Mesothelial cell of epicardium (in vitro differentiated cells): ENCODE data around the gene MS4A10. TPM values are rescaled to one million over a fixed set of nuclear protein-coding genes. Genes with fewer than 3 reads are reported as not detected.

Experiments
- DNase-seq, 2 experiments: peaks; one replicate each; pipeline ENCODE4 v3.0.0; 2021; ENCODE audit warnings: low spot score in 2 of 2; ENCODE audit not compliant: unreplicated experiment in 2 of 2
- H3K27ac Mint-ChIP-seq: 2 replicates; pipeline ENCODE4 v1.8.0; 2021; ENCODE audit warnings: mixed read lengths
- H3K27me3 Mint-ChIP-seq: 2 replicates; pipeline ENCODE4 v1.8.0; 2021; ENCODE audit warnings: low read depth, mixed read lengths
- H3K36me3 Mint-ChIP-seq: 2 replicates; pipeline ENCODE4 v1.8.0; 2021; ENCODE audit warnings: mixed read lengths
- H3K4me1 Mint-ChIP-seq: 2 replicates; pipeline ENCODE4 v1.8.0; 2021; ENCODE audit warnings: mixed read lengths
- H3K4me3 Mint-ChIP-seq: 2 replicates; pipeline ENCODE4 v1.8.0; 2021; ENCODE audit warnings: mild to moderate bottlenecking, moderate library complexity, mixed read lengths
- H3K9me3 Mint-ChIP-seq: 2 replicates; pipeline ENCODE4 v1.8.0; 2021; ENCODE audit warnings: mixed read lengths
- total RNA-seq: library from RNA; stranded (reverse); gene quantifications from 3 replicates; pipeline ENCODE4 v1.2.1, GENCODE V29; 2021
- TF ChIP-seq, protein P1 (sequence below): fragments of 200-600 bp; sonication (generic); IDR thresholded peaks from one replicate; pipeline ENCODE4 v1.5.0; 2021; ENCODE audit warnings: antibody characterized with exemption; ENCODE audit not compliant: unreplicated experiment

The MS4A10 gene
- total RNA-seq, 1 donor from 2014 or later, result not detected

DNA sequence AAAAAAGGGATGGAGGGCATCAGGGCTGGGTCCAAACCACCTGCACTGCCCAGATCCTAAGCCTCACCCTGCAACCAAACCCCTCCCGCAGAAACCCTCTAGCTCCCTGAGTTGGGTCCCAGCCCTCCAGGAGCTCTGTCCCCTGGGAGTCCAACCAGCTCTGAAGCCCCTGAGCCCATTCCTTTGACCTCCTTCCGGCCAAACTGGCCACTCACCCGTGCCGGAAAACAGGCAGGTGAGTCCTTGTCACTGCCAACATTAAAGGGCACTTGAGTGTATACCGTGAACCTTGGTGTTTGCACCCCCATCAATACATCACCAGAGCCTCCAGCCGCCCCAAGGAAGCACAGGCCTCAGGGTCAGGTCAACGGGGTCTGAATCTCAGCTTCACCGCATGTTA lies 16.9 kb upstream of the MS4A10 start:
- Mint-ChIP-seq H3K36me3 (no peaks in the 10 kb centered on the region), H3K9me3 (no peaks in the 10 kb centered on the region), H3K27me3 (peaks cover 5% of the 10 kb centered on the region), H3K4me3 (no peak overlapping the region), H3K27ac (no peak overlapping the region), H3K4me1 (peaks cover 4% of the 10 kb centered on the region)
- TF ChIP-seq, protein P1, sequence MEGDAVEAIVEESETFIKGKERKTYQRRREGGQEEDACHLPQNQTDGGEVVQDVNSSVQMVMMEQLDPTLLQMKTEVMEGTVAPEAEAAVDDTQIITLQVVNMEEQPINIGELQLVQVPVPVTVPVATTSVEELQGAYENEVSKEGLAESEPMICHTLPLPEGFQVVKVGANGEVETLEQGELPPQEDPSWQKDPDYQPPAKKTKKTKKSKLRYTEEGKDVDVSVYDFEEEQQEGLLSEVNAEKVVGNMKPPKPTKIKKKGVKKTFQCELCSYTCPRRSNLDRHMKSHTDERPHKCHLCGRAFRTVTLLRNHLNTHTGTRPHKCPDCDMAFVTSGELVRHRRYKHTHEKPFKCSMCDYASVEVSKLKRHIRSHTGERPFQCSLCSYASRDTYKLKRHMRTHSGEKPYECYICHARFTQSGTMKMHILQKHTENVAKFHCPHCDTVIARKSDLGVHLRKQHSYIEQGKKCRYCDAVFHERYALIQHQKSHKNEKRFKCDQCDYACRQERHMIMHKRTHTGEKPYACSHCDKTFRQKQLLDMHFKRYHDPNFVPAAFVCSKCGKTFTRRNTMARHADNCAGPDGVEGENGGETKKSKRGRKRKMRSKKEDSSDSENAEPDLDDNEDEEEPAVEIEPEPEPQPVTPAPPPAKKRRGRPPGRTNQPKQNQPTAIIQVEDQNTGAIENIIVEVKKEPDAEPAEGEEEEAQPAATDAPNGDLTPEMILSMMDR, result no peak
- DNase-seq, result no peak

DNA sequence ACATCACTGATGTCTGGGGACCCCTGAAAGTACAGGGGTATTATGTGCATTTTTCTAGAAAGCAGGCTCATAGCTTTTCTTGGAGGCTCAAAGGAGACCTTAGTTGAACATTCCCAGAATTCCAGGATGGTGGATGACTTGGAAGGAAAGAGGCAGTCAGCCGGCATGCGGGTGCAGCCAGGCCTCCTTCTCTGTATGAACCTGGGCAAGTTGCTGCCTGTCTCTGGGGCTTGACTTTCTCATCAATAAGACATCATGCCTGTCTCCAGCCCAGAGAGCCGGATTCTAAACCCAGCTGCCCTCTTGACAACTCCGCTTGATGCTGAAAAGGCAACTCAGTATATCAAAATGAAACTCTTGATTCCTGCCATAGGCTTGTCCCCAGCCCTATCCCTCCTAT lies 15.9 kb upstream of the MS4A10 start:
- Mint-ChIP-seq H3K27me3 (peaks cover 5% of the 10 kb centered on the region), H3K4me1 (peaks cover 4% of the 10 kb centered on the region), H3K4me3 (no peak overlapping the region), H3K27ac (no peak overlapping the region), H3K9me3 (no peaks in the 10 kb centered on the region), H3K36me3 (no peaks in the 10 kb centered on the region)
- TF ChIP-seq, protein P1, result no peak
- no peak for DNase-seq

DNA sequence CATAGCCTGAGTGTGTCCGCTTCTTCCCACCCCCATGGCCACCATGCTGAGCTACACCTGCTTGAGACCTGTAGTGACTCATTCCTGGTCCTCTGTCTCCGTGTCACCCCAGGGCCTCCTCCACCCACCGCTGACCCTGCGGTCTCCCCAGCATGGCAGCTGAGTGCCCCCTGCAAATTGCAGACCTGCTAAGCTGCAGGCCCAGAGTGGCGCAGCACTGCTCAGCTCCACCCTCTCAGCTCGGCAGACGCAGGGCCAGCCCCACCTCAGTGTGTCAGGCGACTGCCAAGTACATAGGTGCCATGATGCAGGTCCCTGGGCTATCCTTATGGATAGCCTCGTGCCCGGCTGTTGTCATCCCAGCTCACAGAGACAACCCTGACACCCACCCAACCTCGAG lies 15.3 kb upstream of the MS4A10 start:
- Mint-ChIP-seq H3K27ac (no peak overlapping the region), H3K4me1 (peaks cover 10% of the 10 kb centered on the region), H3K4me3 (no peak overlapping the region), H3K36me3 (no peaks in the 10 kb centered on the region), H3K9me3 (no peaks in the 10 kb centered on the region), H3K27me3 (peaks cover 5% of the 10 kb centered on the region)
- DNase-seq, result no peak
- TF ChIP-seq, protein P1, result no peak

DNA sequence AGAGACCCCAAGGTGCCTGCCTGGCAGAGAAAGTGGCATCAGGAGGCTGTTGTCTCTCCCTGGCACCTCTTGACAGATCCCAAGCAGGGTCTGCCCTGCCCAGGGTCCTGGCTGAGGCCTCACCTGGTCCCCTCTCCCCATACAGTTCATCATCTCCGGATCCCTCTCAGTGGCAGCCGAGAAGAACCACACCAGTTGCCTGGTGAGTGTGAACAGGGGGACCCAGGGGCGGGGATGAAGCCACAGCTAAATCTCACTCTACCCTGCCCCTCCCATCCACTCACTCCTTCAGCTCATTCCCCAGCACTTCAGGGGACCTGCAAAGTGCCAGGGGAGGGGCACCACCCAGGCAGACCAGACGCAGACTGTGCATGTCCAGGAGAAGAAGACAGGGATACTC lies 14.0 kb upstream of the MS4A10 start:
- TF ChIP-seq, protein P1, result no peak
- Mint-ChIP-seq H3K27me3 (peaks cover 6% of the 10 kb centered on the region), H3K4me3 (no peak overlapping the region), H3K9me3 (no peaks in the 10 kb centered on the region), H3K36me3 (no peaks in the 10 kb centered on the region), H3K4me1 (peaks cover 17% of the 10 kb centered on the region), H3K27ac (no peak overlapping the region)
- no peak for DNase-seq

DNA sequence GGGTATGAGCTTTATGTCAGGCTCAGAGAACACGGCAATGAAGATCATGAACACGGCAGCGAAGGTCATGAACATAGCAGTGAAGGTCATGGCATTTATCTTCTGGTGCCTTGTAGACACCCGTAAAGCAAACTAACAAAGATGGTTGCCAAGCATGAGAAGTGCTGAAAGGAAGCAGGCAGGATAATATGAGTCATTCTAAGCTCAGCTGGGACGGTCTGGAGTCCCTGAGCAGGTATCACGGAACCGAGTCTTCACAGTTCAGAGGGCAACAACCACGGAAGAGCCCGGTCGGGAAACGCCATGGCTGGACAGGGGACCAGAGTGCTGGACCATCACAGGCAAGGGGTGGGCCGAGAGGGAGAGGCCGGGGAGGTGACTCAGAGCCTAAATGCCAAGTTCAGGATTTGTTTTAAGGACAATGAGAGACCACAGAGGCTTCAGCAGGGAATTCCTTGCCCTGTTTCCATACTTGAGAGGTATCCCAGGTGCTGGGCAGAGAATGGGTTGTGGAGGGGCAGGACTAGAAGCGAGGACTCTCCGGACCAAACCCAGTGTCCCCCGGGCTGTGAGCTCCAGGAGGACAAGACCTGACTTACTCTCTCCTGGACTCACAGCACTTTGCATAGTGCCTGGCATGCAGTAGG lies 13.1 kb upstream of the MS4A10 start:
- Mint-ChIP-seq H3K9me3 (no peaks in the 10 kb centered on the region), H3K27ac (no peak overlapping the region), H3K36me3 (no peaks in the 10 kb centered on the region), H3K4me3 (no peak overlapping the region), H3K27me3 (peaks cover 4% of the 10 kb centered on the region), H3K4me1 (peaks cover 18% of the 10 kb centered on the region)
- DNase-seq, result no peak
- TF ChIP-seq, protein P1, result no peak

DNA sequence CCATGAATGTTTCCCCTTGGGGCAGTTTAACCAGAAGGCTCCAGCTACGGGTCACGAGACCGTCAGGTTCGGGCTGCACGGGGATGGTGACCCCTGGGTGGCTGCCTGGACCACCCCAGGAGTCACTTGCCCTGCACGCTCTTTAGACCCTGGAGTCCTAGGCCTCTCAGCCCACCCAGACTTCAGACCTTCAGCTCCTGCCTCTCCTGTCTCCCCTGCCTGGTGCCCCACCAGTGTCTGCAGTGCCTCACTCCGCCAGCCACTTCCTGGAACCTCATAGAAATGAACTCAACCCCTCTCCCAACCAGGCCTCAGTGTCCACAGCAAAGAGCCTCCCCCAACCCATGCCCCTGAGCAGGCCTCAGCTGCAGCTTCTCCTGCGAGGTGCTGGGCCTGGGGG lies 12.5 kb upstream of the MS4A10 start:
- Mint-ChIP-seq H3K36me3 (no peaks in the 10 kb centered on the region), H3K27me3 (peaks cover 3% of the 10 kb centered on the region), H3K27ac (no peak overlapping the region), H3K9me3 (no peaks in the 10 kb centered on the region), H3K4me3 (no peak overlapping the region), H3K4me1 (peaks cover 24% of the 10 kb centered on the region)
- no peak for DNase-seq
- TF ChIP-seq, protein P1, result no peak
